DND-41 (cell line): ENCODE measurements around the gene VAPA.

Source experiments
- CTCF ChIP-seq: IDR thresholded peaks from 2 replicates; pipeline ENCODE4 v1.5.1; 2012; ENCODE audit warnings: borderline replicate concordance, low read length, moderate library complexity, mild to moderate bottlenecking; ENCODE audit not compliant: poor library complexity, severe bottlenecking; ENCODE audit errors: extremely low read depth
- EZH2 ChIP-seq: IDR thresholded peaks from 3 replicates; pipeline ENCODE4 v1.6.1; 2012; ENCODE audit warnings: borderline replicate concordance, low read depth, mild to moderate bottlenecking, moderate library complexity, low read length, inconsistent platforms; ENCODE audit not compliant: severe bottlenecking

- no peak for TF ChIP-seq CTCF
- no peak for TF ChIP-seq EZH2
These were observed 41.0 kb upstream of the VAPA start for GRCh38 chr18:9872823-9873222.
